Left colon (tissue), 2 donors: ENCODE results near the gene FKBP5. TPM values are rescaled to one million over a fixed set of nuclear protein-coding genes. Genes with fewer than 3 reads are reported as not detected.
A peak's percentile ranks its signal among the peaks of the same experiment; 100 is the strongest.
"Not testable (repeated sequence)": the region's sequence is repeated elsewhere in the genome, so short reads cannot be mapped to it uniquely, and the experiment has no call there.

Source experiments
- ATAC-seq: fragments of 200-7000 bp; cut with Tn5 transposase; one replicate; pipeline ENCODE4 v1.9.1; 2020; ENCODE audit warnings: mild to moderate bottlenecking, moderate library complexity
- DNase-seq, 2 donors: peaks; one replicate each; pipeline ENCODE4 v3.0.0-alpha.2; 2020
- intact Hi-C, 2 donors: fragments of 100-400 bp; cut with DNase I in 1 of 2; cut with micrococcal nuclease in 1 of 2; formaldehyde crosslinking; loops; one replicate each; pipeline versions ENCODE4 v1.11.2 to v1.14.0; 2022; cut with DNase I, micrococcal nuclease
- total RNA-seq, 2 donors: library from RNA; stranded (reverse); fragmentation: NEBNext Ultra II Directional; extraction: Animal tissue kit (Norgen Biotek cat#: 25700); gene quantifications; one replicate each; pipeline ENCODE4 v1.2.1, GENCODE V29; 2021
- donor health status: DM: no; HTN: no; CAD: no.
- donor health status: DM: yes; HTN: yes; CAD: no.

FKBP5 gene
- total RNA-seq, 2 donors from 2014 or later = 40.3 to 252 TPM

- intact Hi-C loops = loop anchor here in 1 of 2 donors (10.0 kb wide), 1 partner anchor 51 kb away; no protein-coding TSS in a partner anchor
- no peak for DNase-seq
- no peak for ATAC-seq
Observed at GRCh38 chr6:35675871-35676459, 12.8 kb downstream of the FKBP5 start.

- no peak for ATAC-seq
- intact Hi-C loops = loop anchor here in 1 of 2 donors (10.0 kb wide), 1 partner anchor 50 kb away; no protein-coding TSS in a partner anchor
- no peak for DNase-seq
Observed at GRCh38 chr6:35674594-35674993, 14.1 kb downstream of the FKBP5 start.

GRCh38 chr6:35673755-35674154 lies 15.0 kb downstream of the FKBP5 start:
- intact Hi-C loops = loop anchor here in 1 of 2 donors (10.0 kb wide), 1 partner anchor 49 kb away; no protein-coding TSS in a partner anchor
- no peak for ATAC-seq

GRCh38 chr6:35673284-35673666 lies 15.4 kb downstream of the FKBP5 start:
- intact Hi-C loops = loop anchor here in 1 of 2 donors (10.0 kb wide), 1 partner anchor 48 kb away; no protein-coding TSS in a partner anchor
- not testable (repeated sequence) for DNase-seq, ATAC-seq

More at GRCh38 chr6:35673755-35674154, 15.0 kb downstream of the FKBP5 start:
- no peak for DNase-seq

- intact Hi-C loops = loop anchor here in 1 of 2 donors (10.0 kb wide), 1 partner anchor 46 kb away; no protein-coding TSS in a partner anchor
- DNase-seq, ATAC-seq: not testable (repeated sequence)
Observed at GRCh38 chr6:35670453-35670852, 18.3 kb downstream of the FKBP5 start.

GRCh38 chr6:35669451-35670045 lies 19.2 kb downstream of the FKBP5 start:
- ATAC-seq (peak; percentile 91), DNase-seq (no peak)
- intact Hi-C loops = loop anchor here in 1 of 2 donors (10.0 kb wide), 1 partner anchor 45 kb away; no protein-coding TSS in a partner anchor

- DNase-seq (no peak), ATAC-seq (peak; percentile 3)
- intact Hi-C loops = no loop called here
Observed at GRCh38 chr6:35668744-35669450, 19.8 kb downstream of the FKBP5 start.

- intact Hi-C loops = no loop called here
- ATAC-seq = no peak
- no peak for DNase-seq
Observed at GRCh38 chr6:35668096-35668495, 20.6 kb downstream of the FKBP5 start.

- no peak for ATAC-seq
Observed at GRCh38 chr6:35665573-35665972, 23.1 kb downstream of the FKBP5 start.

GRCh38 chr6:35664945-35665344 lies 23.8 kb downstream of the FKBP5 start:
- no peak for ATAC-seq
- intact Hi-C loops = no loop called here
- no peak for DNase-seq

More at GRCh38 chr6:35665573-35665972, 23.1 kb downstream of the FKBP5 start:
- no peak for DNase-seq
- intact Hi-C loops = no loop called here

- DNase-seq (no peak), ATAC-seq (peak; percentile 66)
- intact Hi-C loops = no loop called here
Observed at GRCh38 chr6:35663447-35664235, 25.1 kb downstream of the FKBP5 start.

- no peak for DNase-seq
- intact Hi-C loops = no loop called here
- peak; percentile 75 for ATAC-seq
Observed at GRCh38 chr6:35662999-35663398, 25.7 kb downstream of the FKBP5 start.

- intact Hi-C loops = no loop called here
- no peak for ATAC-seq
- DNase-seq = no peak
Observed at GRCh38 chr6:35654883-35655282, 33.8 kb downstream of the FKBP5 start.

GRCh38 chr6:35651244-35651643 lies 37.5 kb downstream of the FKBP5 start:
- DNase-seq (no peak), ATAC-seq (no peak)
- intact Hi-C loops = no loop called here

GRCh38 chr6:35650015-35650414 lies 38.7 kb downstream of the FKBP5 start:
- ATAC-seq (no peak), DNase-seq (no peak)
- intact Hi-C loops = no loop called here

GRCh38 chr6:35648203-35648602 lies 40.5 kb downstream of the FKBP5 start:
- intact Hi-C loops = no loop called here
- ATAC-seq (no peak), DNase-seq (no peak)

- intact Hi-C loops = no loop called here
- DNase-seq (no peak), ATAC-seq (no peak)
Observed at GRCh38 chr6:35647400-35647799, 41.3 kb downstream of the FKBP5 start.

- DNase-seq = no peak
- intact Hi-C loops = no loop called here
- no peak for ATAC-seq
Observed at GRCh38 chr6:35643162-35643535, 45.6 kb downstream of the FKBP5 start.
